Neuronal stem cell (in vitro differentiated cells): ENCODE data around the gene TMCC3.

Source experiments
- DNase-seq: peaks from one replicate; pipeline ENCODE4 v3.0.0-alpha.2; 2013; ENCODE audit warnings: low spot score
- H2AFZ ChIP-seq: one replicate; pipeline ENCODE4 v1.6.1; 2013; ENCODE audit warnings: mild to moderate bottlenecking, low read length, inconsistent platforms
- H2AK5ac ChIP-seq: 2 replicates; pipeline ENCODE4 v1.6.1; 2013; ENCODE audit warnings: low read depth, mild to moderate bottlenecking, inconsistent platforms, low read length, moderate library complexity, mixed read lengths
- H2BK120ac ChIP-seq: 2 replicates; pipeline ENCODE4 v1.6.1; 2013; ENCODE audit warnings: low read depth, mild to moderate bottlenecking, inconsistent platforms, low read length, moderate library complexity, mixed read lengths
- H2BK12ac ChIP-seq: one replicate; pipeline ENCODE4 v1.6.1; 2013; ENCODE audit warnings: low read length, inconsistent platforms
- H2BK15ac ChIP-seq: 2 replicates; pipeline ENCODE4 v1.6.1; 2013; ENCODE audit warnings: mild to moderate bottlenecking, low read length, inconsistent platforms, mixed read lengths
- H2BK5ac ChIP-seq: one replicate; pipeline ENCODE4 v1.6.1; 2013; ENCODE audit warnings: inconsistent platforms, mild to moderate bottlenecking, low read length, moderate library complexity
- H3K14ac ChIP-seq: one replicate; pipeline ENCODE4 v1.6.1; 2013; ENCODE audit warnings: low read length, inconsistent platforms
- H3K18ac ChIP-seq: 2 replicates; pipeline ENCODE4 v1.6.1; 2013; ENCODE audit warnings: low read length, inconsistent platforms
- H3K23ac ChIP-seq: 2 replicates; pipeline ENCODE4 v1.6.1; 2013; ENCODE audit warnings: low read depth, mild to moderate bottlenecking, mixed read lengths, low read length, inconsistent platforms; ENCODE audit not compliant: poor library complexity
- H3K27ac ChIP-seq: replicated peaks from 3 replicates; pipeline ENCODE4 v1.5.1; 2013; ENCODE audit warnings: low read length, inconsistent platforms
- H3K27me3 ChIP-seq, 3 experiments: 2 replicates each; pipeline ENCODE4 v1.6.1; 2013; ENCODE audit warnings: low read length in 3 of 3, mild to moderate bottlenecking in 2 of 3, inconsistent platforms in 1 of 3, low read depth in 1 of 3, mixed read lengths in 1 of 3, moderate library complexity in 1 of 3; ENCODE audit not compliant: control insufficient read depth in 3 of 3, insufficient read depth in 3 of 3
- H3K36me3 ChIP-seq, 2 donors: replicated peaks in 1 of 2; 2 replicates each; pipeline ENCODE4 v1.6.1; 2013; ENCODE audit warnings: low read length in 2 of 2; ENCODE audit not compliant: control insufficient read depth in 2 of 2, insufficient read depth in 2 of 2
- H3K4ac ChIP-seq: 2 replicates; pipeline ENCODE4 v1.6.1; 2013; ENCODE audit warnings: inconsistent platforms, mild to moderate bottlenecking, low read length, moderate library complexity
- H3K4me1 ChIP-seq, 2 donors: 1 replicate in 1 of 2; 2 replicates in 1 of 2; pipeline ENCODE4 v1.6.1; 2013; ENCODE audit warnings: low read length in 2 of 2, low read depth in 1 of 2; ENCODE audit not compliant: control insufficient read depth in 2 of 2, insufficient read depth in 1 of 2
- H3K4me2 ChIP-seq: one replicate; pipeline ENCODE4 v1.6.1; 2013; ENCODE audit warnings: mild to moderate bottlenecking, low read length, inconsistent platforms; ENCODE audit not compliant: insufficient read depth, poor library complexity, severe bottlenecking
- H3K4me3 ChIP-seq, 2 donors: 2 replicates each; pipeline ENCODE4 v1.5.1; 2013; ENCODE audit warnings: low read length in 2 of 2, mild to moderate bottlenecking in 2 of 2, inconsistent platforms in 1 of 2, moderate library complexity in 1 of 2
- H3K79me1 ChIP-seq: one replicate; pipeline ENCODE4 v1.6.1; 2013; ENCODE audit warnings: low read depth, mild to moderate bottlenecking, inconsistent platforms, low read length, moderate library complexity
- H3K9ac ChIP-seq: one replicate; pipeline ENCODE4 v1.6.1; 2013; ENCODE audit warnings: mild to moderate bottlenecking, low read depth, low read length, inconsistent platforms; ENCODE audit not compliant: poor library complexity
- H3K9me3 ChIP-seq, 2 donors: replicated peaks in 1 of 2; 2 replicates each; pipeline versions ENCODE3 to v1.6.1; 2013; ENCODE audit warnings: low read length in 2 of 2, mild to moderate bottlenecking in 2 of 2, inconsistent platforms in 1 of 2, low read depth in 1 of 2, mixed read lengths in 1 of 2, moderate library complexity in 1 of 2; ENCODE audit not compliant: control insufficient read depth in 2 of 2, insufficient read depth in 1 of 2
- H4K8ac ChIP-seq: one replicate; pipeline ENCODE4 v1.6.1; 2013; ENCODE audit warnings: low read depth, mild to moderate bottlenecking, inconsistent platforms, low read length, moderate library complexity
- H4K91ac ChIP-seq: one replicate; pipeline ENCODE4 v1.6.1; 2013; ENCODE audit warnings: low read length, low read depth, mild to moderate bottlenecking, inconsistent platforms; ENCODE audit not compliant: poor library complexity
- WGBS, 2 donors: extraction: QIAGEN DNeasy Blood & Tissue Kit; methylation state at CpG; one replicate each; pipeline ENCODE4 v1.1.7; 2013; ENCODE audit warnings: missing lambda C conversion rate in 2 of 2, mixed read lengths in 1 of 2; ENCODE audit not compliant: insufficient read length in 2 of 2, insufficient replicate concordance in 1 of 2; ENCODE audit errors: extremely low coverage in 2 of 2; 5-methylcytosine and 5-hydroxymethylcytosine counted together

The TMCC3 gene

GRCh38 chr12:94617101-94617500 is 33.3 kb downstream of the TMCC3 start:
- no peak overlapping the region for H2AK5ac ChIP-seq
- no peaks in the 10 kb centered on the region for H3K27me3 ChIP-seq
- H2BK120ac ChIP-seq, result peak overlapping the region; percentile 78
- no peak overlapping the region for H3K9ac ChIP-seq
- no peak overlapping the region for H4K91ac ChIP-seq
- no peak overlapping the region for H3K23ac ChIP-seq
- H2AFZ ChIP-seq, result no peak overlapping the region
- no peak overlapping the region for H3K14ac ChIP-seq
- H3K27ac ChIP-seq, result no peak overlapping the region
- no peak overlapping the region for H2BK15ac ChIP-seq
- H3K36me3 ChIP-seq, result no peaks in the 10 kb centered on the region
- no peaks in the 10 kb centered on the region for H3K79me1 ChIP-seq
- no peak overlapping the region for H3K4me2 ChIP-seq
- H3K4me3 ChIP-seq, result no peak overlapping the region
- H3K4me1 ChIP-seq, result peaks cover 18 to 25% of the 10 kb centered on the region in 2 donors
- H3K9me3 ChIP-seq, result no peaks in the 10 kb centered on the region
- no peak overlapping the region for H2BK5ac ChIP-seq
- no peak overlapping the region for H3K18ac ChIP-seq
- WGBS, 2 donors, result no CpG with 5 or more reads among the region's 3 CpGs
- H4K8ac ChIP-seq, result no peak overlapping the region
- no peak overlapping the region for H2BK12ac ChIP-seq
- H3K4ac ChIP-seq, result no peak overlapping the region
- DNase-seq, result no peak

GRCh38 chr12:94616203-94616729 is 34.1 kb downstream of the TMCC3 start:
- peak overlapping the region; percentile 78 for H2BK120ac ChIP-seq
- no peak overlapping the region for H3K23ac ChIP-seq
- H4K91ac ChIP-seq, result peak overlapping the region; percentile 41
- H2BK15ac ChIP-seq, result peak overlapping the region; percentile 7
- peak overlapping the region; percentile 88 for H3K27ac ChIP-seq
- no peak overlapping the region for H3K4me2 ChIP-seq
- no peak overlapping the region for H3K4ac ChIP-seq
- H3K27me3 ChIP-seq, result no peaks in the 10 kb centered on the region
- peak overlapping the region; percentile 59 for H2BK5ac ChIP-seq
- H3K18ac ChIP-seq, result peak overlapping the region; percentile 95
- H3K4me1 ChIP-seq, result peaks cover 18 to 25% of the 10 kb centered on the region in 2 donors
- no peak overlapping the region for H3K4me3 ChIP-seq
- WGBS, 2 donors, result no CpG with 5 or more reads among the region's 11 CpGs
- no peak overlapping the region for H3K9ac ChIP-seq
- H4K8ac ChIP-seq, result peak overlapping the region; percentile 52
- H2BK12ac ChIP-seq, result no peak overlapping the region
- no peak overlapping the region for H2AFZ ChIP-seq
- H3K36me3 ChIP-seq, result no peaks in the 10 kb centered on the region
- no peaks in the 10 kb centered on the region for H3K9me3 ChIP-seq
- H2AK5ac ChIP-seq, result peak overlapping the region; percentile 9
- no peak overlapping the region for H3K14ac ChIP-seq
- no peak for DNase-seq
- H3K79me1 ChIP-seq, result no peaks in the 10 kb centered on the region

GRCh38 chr12:94615260-94616181 is 34.8 kb downstream of the TMCC3 start:
- no peak for DNase-seq
- peak overlapping the region; percentile 93 for H4K91ac ChIP-seq
- peak overlapping the region; percentile 24 for H2BK12ac ChIP-seq
- H3K4me2 ChIP-seq, result no peak overlapping the region
- H3K4me3 ChIP-seq, result no peak overlapping the region
- H2AFZ ChIP-seq, result peak overlapping the region; percentile 48
- H3K9ac ChIP-seq, result no peak overlapping the region
- H3K27me3 ChIP-seq, result no peaks in the 10 kb centered on the region
- no peaks in the 10 kb centered on the region for H3K79me1 ChIP-seq
- no peak overlapping the region for H4K8ac ChIP-seq
- H3K23ac ChIP-seq, result no peak overlapping the region
- peaks cover 18 to 26% of the 10 kb centered on the region in 2 donors for H3K4me1 ChIP-seq
- H3K4ac ChIP-seq, result no peak overlapping the region
- no peak overlapping the region for H2BK15ac ChIP-seq
- WGBS, 2 donors, result no CpG with 5 or more reads among the region's 14 CpGs
- H3K36me3 ChIP-seq, result no peaks in the 10 kb centered on the region
- H3K9me3 ChIP-seq, result no peaks in the 10 kb centered on the region
- peak overlapping the region; percentile 56 for H2BK120ac ChIP-seq
- H2AK5ac ChIP-seq, result peak overlapping the region; percentile 16
- peak overlapping the region; percentile 88 for H3K27ac ChIP-seq
- peak overlapping the region; percentile 80 for H2BK5ac ChIP-seq
- H3K14ac ChIP-seq, result no peak overlapping the region
- H3K18ac ChIP-seq, result peak overlapping the region; percentile 95

GRCh38 chr12:94614288-94614721 is 36.1 kb downstream of the TMCC3 start:
- Histone ChIP-seq H3K9ac (no peak overlapping the region), H3K27me3 (no peaks in the 10 kb centered on the region), H2BK120ac (no peak overlapping the region), H3K36me3 (no peaks in the 10 kb centered on the region), H3K4ac (no peak overlapping the region), H2BK5ac (no peak overlapping the region), H3K79me1 (no peaks in the 10 kb centered on the region), H2AK5ac (no peak overlapping the region), H3K4me2 (no peak overlapping the region), H3K4me1 (peaks cover 17 to 26% of the 10 kb centered on the region in 2 donors), H3K18ac (no peak overlapping the region), H3K4me3 (no peak overlapping the region), H3K14ac (no peak overlapping the region), H3K9me3 (no peaks in the 10 kb centered on the region), H3K23ac (no peak overlapping the region), H3K27ac (peak overlapping the region; percentile 88), H2AFZ (peak overlapping the region; percentile 64), H4K91ac (no peak overlapping the region), H4K8ac (no peak overlapping the region), H2BK12ac (no peak overlapping the region), H2BK15ac (no peak overlapping the region)
- DNase-seq, result peak; percentile 76
- WGBS, 2 donors, result no CpG with 5 or more reads among the region's 3 CpGs
